HG03064 (cell line): ENCODE data around the gene PDCD1LG2.

ENCODE experiments used
- ATAC-seq: cut with Tn5 transposase; IDR thresholded peaks from one replicate; pipeline ENCODE4 v1.9.1; 2021; ENCODE audit warnings: low read depth; ENCODE audit not compliant: unreplicated experiment

PDCD1LG2 gene

DNA sequence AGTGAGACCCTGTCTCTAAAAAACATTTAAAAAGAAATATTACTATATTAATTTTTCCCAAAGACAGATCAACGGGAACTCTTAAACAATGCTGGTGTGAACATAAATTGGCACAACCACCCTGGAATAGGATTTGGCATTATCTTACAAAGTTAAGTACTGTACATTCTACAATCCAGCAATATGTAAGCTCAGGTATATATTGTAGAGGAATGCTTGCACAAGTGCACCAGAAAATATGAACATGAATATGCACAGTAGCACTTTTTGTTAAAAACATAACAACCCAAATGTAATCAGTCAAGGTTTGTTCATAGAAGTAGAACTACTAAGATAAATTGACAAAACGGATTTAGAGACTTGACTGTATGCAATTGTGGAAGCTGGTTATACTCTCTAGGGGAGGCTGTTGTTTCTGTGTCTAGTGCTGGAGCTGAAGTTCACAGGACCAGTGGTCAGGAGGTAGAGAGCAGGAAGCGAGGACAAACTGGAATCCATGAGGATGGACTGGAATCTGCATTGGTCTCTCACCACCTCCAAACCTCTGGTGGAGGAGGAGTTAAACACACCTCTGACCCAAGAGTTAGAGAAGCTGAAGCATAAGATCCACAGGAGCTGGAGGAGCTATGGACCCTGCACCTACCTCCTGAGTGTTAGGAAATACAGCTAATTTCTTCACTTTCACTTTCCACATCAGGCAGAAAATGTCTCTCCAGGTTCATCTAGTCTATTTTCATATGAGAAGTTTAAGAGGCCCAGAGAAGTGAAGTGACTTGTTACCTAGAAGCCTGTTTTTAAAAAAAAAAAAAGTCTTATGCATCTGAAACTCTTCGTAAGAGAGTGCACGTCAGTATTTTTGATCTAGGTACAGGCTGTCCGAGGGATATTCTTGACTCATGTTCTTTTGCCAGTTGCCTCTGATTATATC lies 98.2 kb downstream of the PDCD1LG2 start:
- ATAC-seq = peak; percentile 58

DNA sequence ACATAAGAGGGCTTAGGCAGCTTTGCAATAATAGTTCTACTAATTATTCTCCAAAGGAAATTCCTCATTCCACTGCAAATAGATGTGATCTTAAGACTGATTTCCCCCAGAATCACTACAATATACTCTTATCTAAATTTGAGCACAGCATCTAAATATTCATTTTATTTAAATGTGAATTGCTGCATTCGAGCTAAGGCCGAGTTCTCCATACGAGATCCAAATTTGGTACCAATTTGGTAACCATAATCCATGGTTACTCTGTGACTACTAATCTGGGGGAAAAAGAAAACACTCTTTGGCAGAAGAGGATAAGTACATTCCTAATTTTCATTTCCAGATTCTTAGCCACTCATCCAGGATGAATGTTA lies 98.9 kb downstream of the PDCD1LG2 start:
- no peak for ATAC-seq

GRCh38 chr9:5610491-5610890 lies 100.2 kb downstream of the PDCD1LG2 start:
- ATAC-seq = no peak

DNA sequence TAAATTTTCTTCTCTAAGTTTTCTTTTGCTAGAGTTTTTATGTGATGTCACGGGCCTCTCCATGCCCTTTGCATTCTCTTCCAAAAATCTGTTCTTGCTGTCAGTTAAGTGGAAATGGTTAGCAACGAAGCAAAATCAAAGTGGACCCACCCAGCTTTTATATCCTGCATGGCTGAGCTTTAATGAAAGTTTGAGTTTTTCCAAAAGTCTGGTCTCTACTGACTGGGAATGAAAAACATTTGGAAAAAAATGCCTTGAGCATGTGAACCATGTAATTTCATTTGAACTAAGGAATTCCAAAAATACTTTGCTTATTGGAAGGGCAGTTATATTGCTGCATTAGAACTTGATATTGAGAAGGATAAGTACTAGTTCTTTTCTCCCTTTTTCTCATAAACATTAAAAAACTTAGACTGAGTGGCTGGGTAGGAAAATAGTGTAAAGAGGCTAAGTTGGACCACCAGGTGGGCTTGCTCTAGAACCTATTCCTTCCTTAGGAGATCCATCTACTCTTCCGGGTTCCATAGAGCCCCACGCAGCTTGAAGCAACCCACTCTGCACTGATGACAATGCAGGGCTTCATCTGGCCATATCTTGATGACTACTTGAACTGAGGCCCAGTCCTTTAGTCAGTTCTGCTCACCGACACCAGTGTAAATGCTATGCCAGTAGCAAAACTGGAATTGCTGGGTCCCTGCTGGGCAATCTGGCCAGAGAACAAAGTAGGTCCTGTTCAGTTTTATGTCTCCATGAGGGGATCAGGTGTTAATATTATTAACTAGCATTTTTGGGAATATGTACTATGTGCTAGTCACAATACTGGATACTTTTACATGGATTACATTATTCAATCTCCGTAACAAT lies 101.2 kb downstream of the PDCD1LG2 start:
- ATAC-seq = no peak

DNA sequence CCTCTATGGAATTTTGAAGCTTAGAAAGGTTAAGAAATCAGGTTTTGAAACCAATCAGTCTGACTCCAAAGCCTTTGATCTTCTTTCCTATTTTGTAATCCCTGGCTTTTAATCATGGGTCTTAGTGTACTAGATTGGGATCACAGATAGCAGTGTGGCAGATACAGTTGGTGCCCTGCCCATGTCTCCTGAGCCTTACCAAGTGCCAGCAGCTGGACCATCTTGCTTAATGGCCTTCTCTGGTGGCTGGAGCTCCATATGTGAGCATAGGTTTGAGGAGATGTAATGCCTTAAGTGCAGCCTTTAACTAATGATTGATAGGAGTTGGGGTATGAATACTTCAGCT lies 101.8 kb downstream of the PDCD1LG2 start:
- no peak for ATAC-seq

- no peak for ATAC-seq
These were observed 103.9 kb downstream of the PDCD1LG2 start for GRCh38 chr9:5614192-5614591.

DNA sequence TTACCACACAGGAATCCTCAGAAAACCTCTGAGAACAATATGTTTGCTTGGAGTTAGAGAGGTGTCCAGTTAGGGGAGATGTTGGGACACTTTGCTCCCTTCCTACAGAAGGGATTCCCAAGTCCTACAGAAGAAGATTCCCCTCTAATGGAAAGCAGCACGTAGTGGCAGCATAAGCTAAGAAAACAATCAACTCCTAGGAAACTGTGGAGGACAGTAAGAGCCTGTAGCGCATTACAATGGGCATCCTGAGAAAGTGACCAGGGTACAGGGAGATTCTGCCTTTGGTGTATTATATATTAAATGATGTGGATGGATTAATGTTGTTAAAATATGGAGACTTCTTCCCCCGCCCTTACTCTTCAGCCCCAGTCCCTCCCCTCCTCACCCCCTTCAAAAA lies 104.7 kb downstream of the PDCD1LG2 start:
- ATAC-seq = no peak

- peak; percentile 97 for ATAC-seq
These were observed 107.4 kb downstream of the PDCD1LG2 start for GRCh38 chr9:5617749-5618148.

DNA sequence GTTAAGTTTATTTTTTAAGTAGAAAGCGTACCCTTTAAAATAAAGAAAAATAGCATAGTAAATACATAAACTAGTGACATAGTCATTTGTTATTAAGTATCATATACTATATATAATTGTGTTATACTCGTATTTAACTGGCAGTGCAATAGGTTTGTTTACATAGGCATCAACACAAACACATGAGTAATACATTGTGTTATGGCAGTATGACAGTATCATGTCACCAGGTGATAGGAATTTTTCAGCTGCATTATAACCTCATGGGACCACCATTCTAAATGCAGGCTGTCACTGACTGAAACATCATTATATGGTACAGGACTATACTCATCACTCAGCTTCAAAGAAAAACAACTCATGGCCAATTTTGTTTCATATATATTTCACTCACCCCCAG lies 110.2 kb downstream of the PDCD1LG2 start:
- ATAC-seq = no peak
